SIG-M5 treated with dmso at 0.1 percent for 504 hours (cell line): Measurements from ENCODE around the gene GJA10.
A peak's percentile ranks its signal among the peaks of the same experiment; 100 is the strongest.

Source experiments
- DNase-seq: peaks from one replicate; lab custom pipeline; 2025; ENCODE audit not compliant: unreplicated experiment; lab: John Stamatoyannopoulos, UW

GJA10 gene

GRCh38 chr6:89916136-89916920 lies 22.1 kb downstream of the GJA10 start:
- DNase-seq = no peak

DNA sequence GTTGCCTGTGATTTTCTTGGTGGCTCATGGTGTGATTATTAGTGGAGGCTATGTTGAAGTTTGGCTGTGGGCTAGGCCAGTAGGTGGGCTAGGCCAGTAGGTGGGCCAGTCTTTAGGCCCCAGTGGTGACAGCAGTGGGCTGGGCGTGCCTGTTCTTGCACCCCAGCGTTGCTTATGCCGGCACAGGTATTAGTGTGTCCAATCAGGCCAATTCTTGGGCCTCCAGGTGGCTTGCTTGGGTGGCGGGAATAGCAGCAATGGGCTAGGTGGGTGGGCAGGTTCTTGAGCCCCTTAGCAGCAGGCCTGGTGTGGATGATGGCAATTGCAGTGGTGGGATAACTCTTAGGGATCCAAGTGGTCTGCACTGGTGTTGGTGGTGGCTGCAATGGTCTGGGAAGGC lies 22.9 kb downstream of the GJA10 start:
- no peak for DNase-seq

GRCh38 chr6:89917801-89918366 lies 23.6 kb downstream of the GJA10 start:
- no peak for DNase-seq

DNA sequence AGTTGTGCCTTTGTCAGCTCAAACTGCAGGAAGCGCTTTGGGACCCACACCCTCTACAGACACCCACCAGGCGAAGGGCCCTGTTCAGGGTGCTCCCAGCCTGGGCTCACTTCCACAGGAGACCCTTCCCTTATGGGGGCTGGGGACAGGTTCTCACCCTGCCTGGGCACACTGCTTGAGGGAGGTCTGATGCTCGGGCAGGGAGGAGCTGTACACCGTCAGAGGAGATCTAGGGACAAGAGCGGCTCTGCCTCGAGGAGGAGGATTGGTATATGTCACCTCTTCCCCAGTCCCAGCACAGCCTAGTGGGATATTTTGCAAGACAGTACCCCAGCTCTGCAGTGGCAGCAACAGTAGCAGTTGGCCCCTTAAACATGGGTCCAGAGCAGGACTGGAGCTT lies 26.9 kb downstream of the GJA10 start:
- DNase-seq = no peak

GRCh38 chr6:89921691-89922090 lies 27.4 kb downstream of the GJA10 start:
- DNase-seq = no peak

- DNase-seq = peak; percentile 7
Observed at GRCh38 chr6:89924231-89924630, 30.0 kb downstream of the GJA10 start.

DNA sequence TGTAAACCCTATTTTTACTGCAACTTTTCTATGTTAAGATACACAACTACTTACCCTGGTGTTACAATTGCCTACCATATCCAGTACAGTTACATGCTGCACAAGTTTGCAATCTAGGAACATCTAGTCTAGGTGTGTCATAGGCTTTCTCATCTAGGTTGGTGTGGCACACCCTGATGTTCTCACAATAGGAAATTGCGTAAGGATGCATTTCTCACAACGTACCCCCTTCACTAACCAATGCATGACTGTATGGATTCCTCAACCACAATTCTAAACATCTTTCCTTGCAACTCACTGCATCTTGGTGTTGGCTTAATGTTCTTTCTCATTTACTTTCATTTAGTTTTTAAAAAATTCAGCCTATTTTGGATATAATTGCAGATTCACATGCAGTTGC lies 31.6 kb downstream of the GJA10 start:
- DNase-seq = no peak

- DNase-seq = no peak
Observed at GRCh38 chr6:89927264-89927663, 33.0 kb downstream of the GJA10 start.

GRCh38 chr6:89927791-89928550 lies 33.7 kb downstream of the GJA10 start:
- DNase-seq = peak; percentile 14

GRCh38 chr6:89928604-89929003 lies 34.3 kb downstream of the GJA10 start:
- DNase-seq = no peak

DNA sequence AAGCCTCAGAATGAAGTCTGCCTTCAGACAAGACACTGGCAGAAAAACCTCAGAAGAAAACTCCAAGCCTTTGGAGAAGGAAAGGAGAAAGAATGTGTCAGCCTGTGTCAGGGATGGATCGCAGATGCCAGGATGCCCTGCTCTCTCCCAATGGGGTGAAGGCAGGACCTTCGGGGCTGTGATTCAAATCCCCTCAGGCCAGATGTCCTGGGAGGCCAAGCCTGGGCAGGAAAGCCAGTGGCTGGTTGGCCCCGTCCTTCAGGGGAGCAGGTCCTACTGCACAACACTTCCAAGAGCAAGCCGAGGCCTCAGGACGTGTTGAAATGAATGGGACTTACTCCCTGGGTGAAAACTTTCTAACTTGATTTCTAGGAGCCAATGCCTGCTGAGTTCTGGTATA lies 36.5 kb downstream of the GJA10 start:
- no peak for DNase-seq

GRCh38 chr6:89932245-89932802 lies 38.1 kb downstream of the GJA10 start:
- DNase-seq = no peak

GRCh38 chr6:89934685-89935366 lies 40.6 kb downstream of the GJA10 start:
- no peak for DNase-seq

DNA sequence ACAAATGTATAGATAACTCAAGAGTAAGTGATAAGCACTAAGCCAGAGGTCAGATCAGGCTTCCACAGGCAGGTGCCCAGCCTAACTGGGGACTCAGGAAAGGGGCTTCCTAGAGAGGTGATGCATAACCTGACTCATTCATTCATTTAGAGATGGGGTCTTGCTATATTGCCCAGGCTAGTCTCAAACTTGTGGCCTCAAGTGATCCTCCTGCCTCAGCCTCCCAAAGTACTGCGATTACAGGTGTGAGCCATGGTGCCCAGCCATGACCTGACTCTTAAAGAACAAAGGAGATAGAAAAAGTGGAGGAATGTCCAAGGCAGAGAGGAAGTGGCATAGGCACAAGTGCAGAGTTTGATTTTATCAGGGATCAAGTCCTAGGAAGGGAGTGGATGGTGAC lies 41.9 kb downstream of the GJA10 start:
- no peak for DNase-seq

- DNase-seq = no peak
Observed at GRCh38 chr6:89938014-89938413, 43.7 kb downstream of the GJA10 start.

DNA sequence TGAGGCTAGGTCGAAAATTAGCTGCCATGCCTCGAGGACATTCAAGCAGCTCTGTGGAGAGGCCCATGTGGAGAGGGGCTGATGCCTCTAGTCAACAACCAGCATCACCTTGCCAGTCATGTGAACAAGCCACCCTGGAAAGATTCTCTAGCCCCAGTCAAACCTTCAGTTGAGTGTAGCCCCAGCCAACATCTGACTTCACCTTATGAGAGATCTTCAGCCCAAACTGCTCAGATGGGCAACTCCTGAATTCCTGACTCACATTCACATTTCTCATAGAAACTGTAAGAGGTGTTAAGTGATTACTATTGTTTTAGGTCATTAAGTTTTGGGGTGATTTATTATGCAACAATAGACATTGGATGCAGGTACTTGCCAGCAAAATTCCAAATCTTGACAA lies 44.9 kb downstream of the GJA10 start:
- DNase-seq = no peak

GRCh38 chr6:89940225-89941027 lies 46.2 kb downstream of the GJA10 start:
- peak; percentile 75 for DNase-seq

GRCh38 chr6:89941031-89941762 lies 46.9 kb downstream of the GJA10 start:
- DNase-seq = no peak

DNA sequence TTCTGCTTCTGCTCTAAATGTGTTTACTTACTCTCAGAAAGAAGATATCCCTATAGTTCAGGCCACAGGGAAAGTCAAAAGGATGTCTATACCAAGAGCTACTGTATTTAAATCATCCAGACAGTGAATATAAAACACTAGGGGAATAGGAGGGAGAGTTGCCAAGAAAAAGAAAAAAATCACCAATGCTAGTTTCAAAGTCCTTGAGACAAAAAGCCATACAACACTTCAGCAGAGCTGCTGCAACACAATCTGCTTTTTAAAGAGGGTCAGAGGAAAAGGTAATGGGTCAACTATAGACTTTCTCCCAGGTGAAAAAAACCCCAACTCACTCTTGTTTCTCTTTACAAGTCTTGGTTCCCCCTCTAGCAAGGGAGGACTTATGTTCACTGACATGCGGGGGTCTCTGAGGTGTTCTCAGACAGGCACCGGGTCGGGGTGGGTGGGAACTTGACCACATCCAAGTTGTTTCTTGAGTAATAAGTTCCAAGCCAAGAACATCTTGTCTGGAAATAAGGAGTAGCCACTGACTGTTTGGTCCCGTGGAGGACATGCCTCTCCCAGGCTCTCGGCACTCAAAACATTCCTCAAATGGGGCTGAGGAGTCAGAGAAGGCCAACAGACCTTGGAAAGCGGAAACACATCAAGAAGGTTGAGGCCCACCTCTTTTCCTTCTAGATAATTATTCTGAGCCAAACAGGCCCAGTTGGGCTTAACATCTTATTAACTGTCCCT lies 47.7 kb downstream of the GJA10 start:
- no peak for DNase-seq
